Superior temporal gyrus (tissue), 1 donor: ENCODE measurements around the gene LANCL2.
"Not testable (repeated sequence)": the region's sequence is repeated elsewhere in the genome, so short reads cannot be mapped to it uniquely, and the experiment has no call there.

ENCODE experiments used
- DNase-seq: peaks from one replicate; pipeline ENCODE4 v3.0.0-alpha.2; 2016; ENCODE audit errors: extremely low spot score

Gene LANCL2, protein sequence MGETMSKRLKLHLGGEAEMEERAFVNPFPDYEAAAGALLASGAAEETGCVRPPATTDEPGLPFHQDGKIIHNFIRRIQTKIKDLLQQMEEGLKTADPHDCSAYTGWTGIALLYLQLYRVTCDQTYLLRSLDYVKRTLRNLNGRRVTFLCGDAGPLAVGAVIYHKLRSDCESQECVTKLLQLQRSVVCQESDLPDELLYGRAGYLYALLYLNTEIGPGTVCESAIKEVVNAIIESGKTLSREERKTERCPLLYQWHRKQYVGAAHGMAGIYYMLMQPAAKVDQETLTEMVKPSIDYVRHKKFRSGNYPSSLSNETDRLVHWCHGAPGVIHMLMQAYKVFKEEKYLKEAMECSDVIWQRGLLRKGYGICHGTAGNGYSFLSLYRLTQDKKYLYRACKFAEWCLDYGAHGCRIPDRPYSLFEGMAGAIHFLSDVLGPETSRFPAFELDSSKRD

DNA sequence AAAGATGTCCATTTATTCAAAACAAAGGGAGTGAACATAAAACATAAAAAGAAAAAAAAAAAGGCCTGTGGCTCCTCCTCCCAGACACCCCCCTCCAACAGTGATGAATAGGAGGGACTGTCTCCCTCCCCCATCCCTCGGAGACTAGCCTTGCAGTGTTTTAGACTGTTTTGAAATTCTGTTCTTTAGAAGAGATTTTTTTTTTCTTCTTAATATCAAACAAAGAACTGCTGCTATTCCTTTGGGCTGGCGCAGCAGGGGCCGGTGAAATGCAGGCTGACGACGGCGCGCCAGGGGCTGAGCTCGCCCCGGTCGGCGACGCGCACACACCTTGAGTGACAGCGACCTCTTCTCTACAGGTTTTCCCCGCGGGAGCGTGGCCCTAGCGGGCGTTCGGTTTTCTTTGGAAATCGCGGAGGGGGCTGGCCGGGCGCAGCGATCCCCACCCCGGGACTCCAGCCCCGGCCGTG lies at the start of gene LANCL2:
LANCL2 (plus strand) TSS at position 133 of the 470 bp plus-strand sequence. CDS start 689 bp downstream, outside the sequence.
- DNase-seq, result peak; percentile 79

DNA sequence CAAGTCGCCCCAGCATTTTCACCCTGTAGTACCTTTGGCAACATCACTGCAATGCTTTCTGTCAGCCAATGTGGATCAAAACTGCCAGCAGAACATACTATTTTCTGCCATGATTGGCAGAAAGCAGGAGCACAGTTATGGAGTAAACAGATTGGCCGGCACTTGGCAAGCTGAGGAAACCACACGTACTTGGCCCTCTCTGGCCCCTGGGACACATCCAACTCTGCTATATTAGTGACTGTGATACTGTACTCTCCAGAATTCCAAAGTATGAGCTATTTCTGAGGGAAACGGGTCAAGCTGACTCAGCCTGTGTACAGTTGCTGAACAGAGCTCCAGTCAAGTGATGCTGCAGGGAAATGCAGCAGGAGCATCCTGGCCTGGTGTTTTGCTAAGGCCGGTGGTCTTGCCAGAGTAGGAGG lies 39.8 kb upstream of the LANCL2 start:
- DNase-seq, result no peak

DNA sequence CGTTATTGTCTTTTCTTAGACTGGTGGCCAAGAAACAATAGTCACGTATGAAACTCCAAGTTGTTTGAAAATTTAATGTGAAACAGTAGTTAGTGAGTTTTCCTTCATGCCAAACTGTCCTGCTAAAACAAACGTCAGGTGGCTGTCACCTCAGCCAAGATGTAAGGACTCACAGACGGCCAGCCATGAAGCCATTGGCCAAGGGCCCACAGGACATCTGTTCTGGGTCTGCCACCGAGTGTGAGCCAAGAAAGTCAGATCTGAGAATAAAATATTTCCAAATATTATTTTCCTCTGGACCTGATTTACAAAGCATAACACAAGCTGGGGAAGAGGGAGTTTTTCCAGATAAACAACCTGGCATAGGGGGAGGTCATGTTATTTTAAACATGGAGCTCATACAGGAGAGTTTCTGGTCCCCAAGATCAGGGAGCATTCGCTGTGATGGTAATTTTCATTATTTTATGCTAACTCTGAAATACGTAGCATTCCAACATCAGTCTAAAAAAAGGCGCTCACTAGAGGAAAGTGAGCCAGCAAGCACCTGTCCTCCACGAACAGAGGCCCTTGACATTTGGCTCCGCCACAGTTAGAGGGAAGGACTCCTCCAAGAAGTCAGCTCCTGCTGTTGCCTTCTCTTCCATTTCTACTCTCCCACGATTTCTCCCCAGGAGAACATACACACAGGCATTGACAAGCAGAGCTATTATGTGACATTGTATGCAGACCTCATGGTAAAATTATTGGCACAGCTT lies 38.9 kb upstream of the LANCL2 start:
- peak; percentile 7 for DNase-seq

DNA sequence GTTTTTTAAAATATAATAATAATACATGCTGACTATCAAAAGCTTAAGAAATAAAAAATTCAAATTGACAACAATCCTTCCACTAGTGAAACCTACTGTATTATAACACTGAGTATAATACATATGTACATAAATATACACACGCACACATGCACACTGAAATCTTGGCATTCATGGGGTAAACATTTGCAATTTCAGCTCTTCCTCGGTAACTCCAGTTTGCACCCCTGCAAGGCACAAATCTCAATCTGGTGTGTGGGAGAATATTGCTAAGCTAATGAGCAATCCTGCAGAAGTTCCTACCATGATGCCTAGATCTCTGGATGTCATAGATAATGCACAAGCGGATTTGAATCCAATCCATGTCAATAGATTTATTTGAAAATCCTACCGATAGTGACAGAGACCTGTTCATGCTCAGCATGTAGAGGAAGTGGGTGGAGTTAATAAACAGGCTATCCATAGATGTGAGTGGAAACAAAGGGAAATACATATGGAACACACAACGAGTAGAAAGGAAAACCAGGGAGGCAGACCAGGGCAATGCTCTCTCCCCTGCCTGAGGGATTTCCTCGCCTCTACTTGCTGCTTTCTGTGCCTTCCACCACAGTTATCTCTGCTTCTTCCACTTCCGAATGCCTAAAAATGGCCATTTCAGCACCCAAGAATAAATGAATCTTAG lies 38.1 kb upstream of the LANCL2 start:
- peak; percentile 9 for DNase-seq

DNA sequence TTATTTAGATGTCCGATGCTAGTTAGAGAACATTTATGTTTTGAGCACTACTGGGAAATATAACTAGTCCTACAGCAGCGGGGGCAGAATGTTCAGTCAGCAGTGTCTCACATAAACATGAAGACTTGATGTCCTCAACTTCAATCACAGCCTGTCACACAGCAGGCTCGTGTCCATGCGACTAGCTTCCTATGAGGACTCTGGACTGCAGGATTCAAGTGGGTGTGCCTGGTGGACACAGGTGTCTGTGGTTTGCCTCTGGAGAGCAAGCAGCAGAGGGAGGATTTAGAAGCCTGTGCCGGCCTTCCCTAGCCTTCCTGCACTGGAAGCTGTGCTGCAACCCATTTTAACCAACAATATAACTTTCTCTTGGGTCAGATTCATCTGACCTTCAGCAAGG lies 30.0 kb upstream of the LANCL2 start:
- no peak for DNase-seq

DNA sequence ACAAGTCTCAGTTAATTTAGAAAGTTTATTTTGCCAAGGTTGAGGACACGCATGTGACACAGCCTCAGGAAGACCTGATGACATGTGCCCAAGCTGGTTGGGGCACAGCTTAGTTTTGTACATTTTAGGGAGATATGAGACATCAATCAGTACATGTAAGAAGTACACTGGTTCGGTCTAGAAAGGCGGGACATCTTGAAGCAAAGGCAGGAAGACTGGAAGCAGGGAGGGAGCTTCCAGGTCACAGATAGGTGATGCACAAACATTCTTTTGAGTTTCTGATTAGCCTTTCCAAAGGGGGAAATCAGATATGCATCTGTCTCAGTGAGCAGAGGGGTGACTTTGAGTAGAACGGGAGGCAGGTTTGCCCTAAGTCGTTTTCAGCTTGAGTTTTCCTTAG lies 29.4 kb upstream of the LANCL2 start:
- no peak for DNase-seq

DNA sequence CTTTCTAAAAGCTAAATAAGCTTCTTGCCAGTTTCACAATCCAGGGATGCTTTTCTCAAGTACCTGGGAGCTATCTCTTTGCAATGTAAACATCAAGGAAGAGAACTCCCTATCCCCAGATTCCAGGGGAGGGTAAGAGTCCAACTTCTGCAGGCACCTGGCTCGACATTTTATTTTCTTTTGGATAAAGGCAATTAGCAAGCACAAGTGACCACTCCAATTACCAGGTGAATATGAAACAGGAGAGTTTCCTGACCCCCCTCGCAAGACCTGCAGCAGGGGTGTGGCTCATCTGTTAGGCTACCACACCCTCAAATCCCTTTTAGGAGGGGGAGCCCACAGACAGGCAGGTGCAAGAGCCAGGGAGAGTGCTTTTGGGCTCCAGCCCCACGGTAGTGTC lies 28.6 kb upstream of the LANCL2 start:
- no peak for DNase-seq

DNA sequence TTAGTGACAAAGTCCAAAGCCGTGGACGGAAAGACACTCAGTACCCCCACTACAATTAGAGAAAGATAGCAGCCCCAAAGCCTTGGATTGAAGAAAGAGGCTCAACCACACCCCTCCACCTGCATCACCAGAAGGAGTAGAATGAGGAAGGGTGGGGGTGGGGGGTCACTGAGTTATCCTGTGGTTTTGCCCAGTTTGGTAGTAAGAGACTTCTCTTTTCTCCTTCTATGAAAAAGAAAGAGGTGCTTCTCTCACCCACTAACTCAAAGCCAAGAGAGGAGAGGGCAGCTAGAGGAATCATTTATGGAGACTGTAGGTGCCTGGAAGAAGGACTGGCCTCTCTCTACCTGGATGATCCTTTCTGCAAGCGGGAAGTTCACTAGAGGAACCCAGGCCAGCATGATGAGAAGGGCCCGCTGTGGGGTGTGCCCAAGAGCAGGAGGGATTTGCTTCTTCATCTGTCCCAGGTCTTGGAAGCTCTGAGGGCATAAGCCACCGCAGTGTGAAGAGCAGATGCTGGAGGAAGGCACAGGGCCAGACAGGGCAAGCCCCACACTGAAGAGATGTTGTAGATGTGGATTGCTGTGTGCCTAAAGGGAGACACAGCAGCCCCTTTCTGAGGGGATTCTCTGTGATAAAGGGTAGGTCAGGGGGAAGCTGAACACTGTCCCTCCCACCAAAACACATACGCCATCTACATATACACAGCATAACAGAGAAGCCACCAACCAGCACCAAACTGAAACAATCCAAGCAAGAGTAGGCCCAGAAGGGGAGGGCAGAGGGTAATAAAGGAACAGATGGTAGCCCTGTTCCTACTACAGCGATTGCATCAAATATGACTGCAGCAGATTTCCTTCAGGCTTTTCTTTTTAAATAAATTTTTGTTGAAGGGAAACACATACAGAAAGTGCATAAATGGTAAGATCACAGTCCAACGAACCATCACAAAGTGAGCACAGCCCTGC lies 25.8 kb upstream of the LANCL2 start:
- DNase-seq, result no peak

DNA sequence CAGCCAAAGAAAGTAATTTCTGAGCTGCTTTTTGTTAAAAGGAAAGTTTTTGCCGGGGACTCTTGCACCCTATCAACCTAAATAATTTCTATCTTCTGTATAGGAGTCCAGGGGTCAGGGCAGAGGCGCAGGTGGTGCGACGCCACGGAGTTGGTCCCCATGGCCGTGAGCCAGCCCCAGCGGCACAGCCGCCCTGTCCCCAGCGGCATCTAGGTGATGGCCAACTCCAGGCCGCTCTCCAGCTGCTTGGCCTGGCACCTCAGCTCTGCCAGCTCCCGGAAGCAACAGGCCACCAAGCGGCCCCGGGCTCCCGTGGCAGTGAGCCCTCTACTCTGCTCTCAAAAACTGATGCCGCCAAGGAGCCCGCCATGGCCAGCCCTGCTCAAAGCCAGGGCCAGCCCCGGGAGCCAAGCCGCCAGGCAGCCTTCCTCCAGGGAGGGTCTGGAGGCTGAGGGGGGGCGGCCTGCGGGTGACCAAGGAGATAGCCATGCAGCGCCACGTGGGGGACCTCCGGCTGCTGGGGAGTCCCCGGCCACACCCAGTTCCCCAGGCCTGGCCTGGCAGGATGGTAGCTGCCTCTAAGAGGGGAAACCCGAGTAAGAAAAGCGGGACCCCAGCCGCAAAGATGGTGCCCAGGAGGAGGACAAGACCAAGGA lies 22.8 kb upstream of the LANCL2 start:
- no peak for DNase-seq

DNA sequence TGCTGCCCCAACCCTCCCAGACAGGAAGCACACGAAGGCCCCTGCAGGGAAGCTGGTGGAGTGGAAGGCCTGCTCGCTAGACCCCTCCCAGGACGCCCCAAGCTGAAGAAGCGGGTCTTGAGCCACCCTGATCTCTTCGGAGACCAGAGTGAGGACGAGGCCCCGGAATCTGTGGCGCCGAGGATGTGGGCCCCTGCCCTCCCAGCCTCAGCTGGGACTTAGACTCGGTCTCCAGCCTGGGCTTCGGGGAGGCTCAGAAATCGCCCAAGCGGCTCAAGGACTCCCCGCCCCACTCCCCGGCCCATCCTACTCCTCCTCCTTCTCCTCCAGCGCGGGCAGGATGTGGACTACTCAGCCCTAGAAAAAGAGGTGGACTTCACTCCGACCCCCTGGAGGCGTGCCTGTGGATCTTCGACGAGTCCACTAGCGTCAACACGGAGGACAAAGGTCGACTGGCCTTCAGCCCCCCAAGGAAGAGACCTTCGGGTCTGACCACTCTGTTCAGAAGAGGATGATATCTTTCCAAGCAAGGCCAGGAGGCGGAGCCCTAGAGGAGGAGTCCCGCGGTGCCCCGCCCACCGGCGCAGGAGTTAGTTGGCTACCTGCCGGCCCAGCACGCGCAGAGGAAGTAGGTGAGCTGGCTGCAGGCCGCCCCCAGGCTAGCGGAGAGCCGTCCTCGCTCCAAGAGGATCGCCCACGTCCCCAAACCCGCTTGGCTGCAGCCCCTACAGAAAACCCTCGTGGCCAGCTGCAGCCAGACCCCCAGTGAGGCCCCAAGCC lies 21.9 kb upstream of the LANCL2 start:
- no peak for DNase-seq

DNA sequence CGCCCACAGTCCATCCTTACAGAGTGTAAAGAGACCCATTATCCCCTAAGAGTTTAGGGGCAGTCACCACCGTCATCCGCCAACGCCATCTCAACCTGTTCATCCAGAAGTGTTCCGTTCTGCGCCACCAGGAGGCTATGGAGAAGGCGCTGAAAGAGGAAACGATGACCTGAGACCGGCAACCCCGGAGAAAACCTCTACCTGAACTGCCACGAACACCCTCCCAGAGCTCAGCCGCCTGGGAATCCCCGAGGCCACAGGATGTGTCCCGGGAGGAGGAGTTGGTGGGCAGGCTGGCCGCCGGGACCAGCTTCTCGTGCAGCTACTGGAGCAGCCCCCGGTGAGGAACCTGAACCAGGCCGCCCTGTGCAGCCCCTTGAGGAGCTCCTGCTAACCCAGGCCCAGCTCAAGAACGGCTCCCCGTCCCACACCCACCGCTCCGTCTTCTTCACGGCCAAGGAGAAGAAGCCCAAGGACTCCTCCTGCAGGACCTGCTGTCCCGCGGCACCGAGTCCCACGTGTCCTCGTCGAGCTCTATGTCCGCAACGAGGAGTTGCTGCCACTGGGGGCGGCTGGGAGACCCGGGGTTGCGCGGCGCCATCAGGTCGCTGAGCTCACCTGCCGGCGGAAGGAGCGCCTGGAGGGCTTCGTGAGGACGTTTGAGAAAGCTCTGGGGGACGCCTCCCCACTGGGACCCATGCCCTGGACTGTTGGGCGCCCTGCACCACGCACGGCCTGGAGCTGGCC lies 21.1 kb upstream of the LANCL2 start:
- DNase-seq, result no peak

DNA sequence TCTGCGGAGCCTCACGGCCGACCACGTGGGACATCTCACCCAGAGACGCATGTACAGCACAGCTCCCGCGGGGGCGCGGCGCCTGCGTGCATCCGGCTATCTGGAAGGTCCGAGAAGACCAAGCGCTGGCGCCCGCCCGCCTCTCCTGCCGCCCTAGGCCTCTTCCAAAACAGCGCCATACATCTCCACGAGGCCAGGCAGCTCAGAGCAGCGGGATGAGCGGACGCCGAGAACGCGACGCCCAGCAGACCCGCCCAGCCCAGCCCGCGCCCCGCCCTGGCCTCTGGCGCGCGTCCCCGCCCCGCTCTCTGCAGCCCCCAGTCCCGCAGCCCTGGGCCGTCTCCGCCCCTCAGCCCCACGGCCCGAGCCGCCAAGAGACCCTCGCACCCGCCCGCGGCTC lies 20.3 kb upstream of the LANCL2 start:
- no peak for DNase-seq

DNA sequence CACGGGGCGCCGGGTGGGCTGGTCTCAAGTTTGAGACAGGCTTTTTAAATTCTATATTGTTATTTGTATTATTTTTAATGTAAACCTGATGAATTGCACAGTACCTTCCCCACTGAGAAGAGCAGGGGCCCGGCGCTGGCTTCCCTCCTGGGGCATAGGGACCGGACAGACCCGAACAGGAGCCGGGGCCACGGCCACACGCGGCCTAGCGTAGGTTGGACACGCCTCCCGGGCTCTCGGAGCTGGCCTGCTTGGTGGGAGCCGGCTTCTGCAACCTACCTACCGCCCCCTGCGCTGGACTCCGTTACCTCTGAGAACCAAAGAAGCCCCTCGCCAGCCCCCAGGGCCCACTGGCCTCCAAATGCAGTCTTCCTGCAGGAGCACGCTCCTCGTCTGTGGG lies 19.8 kb upstream of the LANCL2 start:
- no peak for DNase-seq

DNA sequence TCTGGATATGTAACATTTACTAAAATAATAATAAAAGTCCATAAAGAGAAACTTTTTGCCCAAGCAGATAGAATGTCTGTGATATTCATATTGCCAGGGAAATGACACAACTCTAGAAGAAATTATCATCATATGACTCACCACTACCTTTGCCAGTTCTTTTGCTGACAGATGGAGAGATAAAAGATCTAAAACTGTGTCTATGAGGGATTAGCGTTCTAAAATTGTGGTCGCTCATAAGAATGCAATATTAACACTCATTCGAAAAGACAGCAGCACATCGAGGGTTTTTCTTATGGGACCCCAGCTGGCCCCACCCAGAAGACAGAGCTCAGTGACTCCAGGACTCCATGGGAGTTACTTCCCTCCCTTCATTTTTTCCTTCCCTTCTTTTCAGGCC lies 16.6 kb upstream of the LANCL2 start:
- DNase-seq, result peak; percentile 62

DNA sequence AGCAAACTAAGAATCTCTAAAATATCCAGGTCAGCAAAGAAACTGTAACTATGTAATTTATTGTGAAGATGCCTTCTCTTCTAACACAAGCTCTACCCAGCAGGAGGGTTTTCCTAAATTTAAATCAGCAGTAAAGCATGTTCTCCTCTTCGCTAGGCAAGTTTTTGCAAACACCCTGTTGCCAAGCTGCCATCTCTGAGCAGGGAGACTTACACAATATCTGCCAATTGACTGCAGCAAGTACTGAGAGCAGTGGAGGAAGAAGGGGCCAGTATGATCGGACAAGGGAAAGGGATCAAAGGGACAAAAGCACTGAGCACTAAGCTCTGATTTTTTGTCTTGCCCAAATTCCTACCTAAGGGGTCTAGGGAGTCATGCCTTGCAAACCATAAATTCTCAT lies 16.0 kb upstream of the LANCL2 start:
- DNase-seq, result peak; percentile 45

DNA sequence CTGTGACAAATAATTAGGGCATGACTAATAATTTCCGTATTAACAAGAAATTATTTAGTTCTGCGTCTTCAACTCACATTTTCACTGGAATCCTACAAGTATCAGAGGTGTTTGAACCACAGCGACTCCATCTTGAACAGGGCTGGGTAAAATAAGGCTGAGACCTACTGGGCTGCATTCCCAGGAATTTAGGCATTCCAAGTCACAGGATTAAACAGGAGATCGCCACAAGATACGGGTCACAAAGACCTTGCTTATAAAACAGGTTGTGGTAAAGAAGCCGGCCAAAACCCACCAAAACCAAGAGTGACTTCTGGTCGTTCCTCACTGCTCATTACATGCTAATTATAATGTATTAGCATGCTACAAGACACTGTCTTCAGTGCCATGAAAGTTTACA lies 14.9 kb upstream of the LANCL2 start:
- DNase-seq, result no peak

DNA sequence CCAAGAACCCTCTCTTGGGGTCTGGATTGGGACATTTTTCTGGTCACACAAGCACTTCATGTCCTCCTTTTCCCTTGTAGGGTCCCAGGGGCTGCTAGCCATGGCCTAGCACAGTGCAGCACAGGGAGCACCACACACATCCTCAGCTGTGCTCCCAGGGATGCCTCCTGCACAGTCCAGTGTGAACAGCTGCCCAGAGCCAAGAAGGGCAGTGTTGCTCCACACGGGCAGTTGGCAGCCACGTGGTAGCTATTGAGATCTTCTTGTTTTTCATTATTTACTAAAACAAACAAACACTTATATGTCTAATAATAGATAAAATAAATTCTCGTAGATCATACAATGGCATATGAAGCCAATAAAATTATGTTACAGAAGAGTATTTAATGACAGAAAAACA lies 13.9 kb upstream of the LANCL2 start:
- DNase-seq, result no peak

DNA sequence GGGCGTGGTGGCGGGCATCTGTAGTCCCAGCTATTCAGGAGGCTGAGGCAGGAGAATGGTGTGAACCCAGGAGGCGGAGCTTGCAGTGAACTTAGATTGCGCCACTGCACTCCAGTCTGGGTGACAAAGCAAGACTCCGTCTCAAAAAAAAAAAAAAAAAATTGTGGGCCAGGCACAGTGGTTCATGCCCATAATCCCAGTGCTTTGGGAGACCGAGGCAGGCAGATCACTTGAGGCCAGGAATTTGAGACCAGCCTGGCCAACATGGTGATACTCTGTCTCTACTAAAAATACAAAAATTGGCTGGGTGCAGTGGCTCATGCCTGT lies 12.2 kb upstream of the LANCL2 start:
- not testable (repeated sequence) for DNase-seq

DNA sequence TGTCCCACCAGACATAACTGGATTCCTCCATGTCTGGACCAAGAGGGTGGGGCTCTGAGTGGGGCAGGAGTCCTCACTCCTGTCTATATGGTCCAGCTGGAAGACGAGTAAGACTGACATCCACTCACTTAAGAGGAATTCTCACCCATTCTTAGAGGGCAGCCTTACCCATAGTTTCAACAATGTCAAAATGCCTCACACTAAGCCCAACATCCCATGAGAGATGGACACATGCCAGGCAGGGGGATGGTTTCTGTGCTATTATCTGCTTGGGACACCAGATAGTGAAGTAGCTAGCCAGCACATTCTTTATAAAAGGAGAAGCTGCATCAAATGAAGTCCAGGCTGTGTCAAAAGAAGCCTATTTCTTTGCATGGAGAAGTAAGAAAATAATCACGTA lies 4.7 kb upstream of the LANCL2 start:
- DNase-seq, result no peak
